ENCODE measurements around the gene NTRK2. TPM values are rescaled to one million over a fixed set of nuclear protein-coding genes. Genes with fewer than 3 reads are reported as not detected.

NTRK2 gene
- total and polyA plus RNA-seq, 4 donors: 0.26 to 1.4 (median 0.56) TPM

- DNase-seq (ENCODE audit: low spot score): no peak
- Histone ChIP-seq H3K27ac (ENCODE audit: low read depth in 1 of 2, low read length in 2 of 2) (no peak overlapping the region), H3K27me3 (ENCODE audit: control insufficient read depth in 4 of 4, insufficient read depth in 4 of 4, low read length in 3 of 4) (peaks cover 0 to 11% (median 3%) of the 10 kb centered on the region in 4 donors), H3K9me3 (ENCODE audit: control insufficient read depth in 4 of 4, low read length in 3 of 4) (no peaks in the 10 kb centered on the region), H3K36me3 (ENCODE audit: control insufficient read depth in 4 of 4, insufficient read depth in 3 of 4, low read depth in 1 of 4, low read length in 3 of 4) (no peaks in the 10 kb centered on the region), H3K4me1 (ENCODE audit: control insufficient read depth in 4 of 4, insufficient read depth in 4 of 4, low read length in 3 of 4) (no peaks in the 10 kb centered on the region), H3K4me3 (ENCODE audit: low read depth in 1 of 3, low read length in 3 of 3) (no peak overlapping the region), H3K9ac (ENCODE audit: low read depth in 1 of 2, low read length in 2 of 2) (no peak overlapping the region)
- TF ChIP-seq REST (IDR thresholded peaks at IDR 0.05) (no peak), FOXA1 (IDR thresholded peaks at IDR 0.05) (no peak), MAX (IDR thresholded peaks at IDR 0.05) (no peak), ATF3 (IDR thresholded peaks at IDR 0.05) (no peak), TAF1 (conservative IDR thresholded peaks at IDR 0.05) (no peak), RAD21 (IDR thresholded peaks at IDR 0.05) (no peak)
- 41% methylated on average over 9 of the region's 9 CpGs for WGBS
These were observed 369.5 kb downstream of the NTRK2 start for GRCh38 chr9:85038824-85039608.

GRCh38 chr9:85040146-85040545 is 370.6 kb downstream of the NTRK2 start:
- H3K27ac ChIP-seq (ENCODE audit: low read depth in 1 of 2, low read length in 2 of 2): no peak overlapping the region
- H3K4me1 ChIP-seq (ENCODE audit: control insufficient read depth in 4 of 4, insufficient read depth in 4 of 4, low read length in 3 of 4): no peaks in the 10 kb centered on the region
- H3K9me3 ChIP-seq (ENCODE audit: control insufficient read depth in 4 of 4, low read length in 3 of 4): no peaks in the 10 kb centered on the region
- 74% methylated on average over 7 of the region's 7 CpGs for WGBS
- H3K36me3 ChIP-seq (ENCODE audit: control insufficient read depth in 4 of 4, insufficient read depth in 3 of 4, low read depth in 1 of 4, low read length in 3 of 4): no peaks in the 10 kb centered on the region
- H3K9ac ChIP-seq (ENCODE audit: low read depth in 1 of 2, low read length in 2 of 2): no peak overlapping the region
- H3K4me3 ChIP-seq (ENCODE audit: low read depth in 1 of 3, low read length in 3 of 3): no peak overlapping the region
- DNase-seq (ENCODE audit: low spot score): no peak
- TF ChIP-seq JUND (IDR thresholded peaks at IDR 0.05): no peak
- TF ChIP-seq SP1 (IDR thresholded peaks at IDR 0.05): no peak
- TF ChIP-seq HNF4A (conservative IDR thresholded peaks at IDR 0.05): no peak
- no peak for TF ChIP-seq EGR1 (IDR thresholded peaks at IDR 0.05; ENCODE audit: low read depth in 2 of 2)
- no peak for TF ChIP-seq RAD21 (IDR thresholded peaks at IDR 0.05)
- TF ChIP-seq ATF3 (IDR thresholded peaks at IDR 0.05): no peak
- no peak for TF ChIP-seq RXRA (IDR thresholded peaks at IDR 0.05)
- peaks cover 0 to 11% (median 0%) of the 10 kb centered on the region in 4 donors for H3K27me3 ChIP-seq (ENCODE audit: control insufficient read depth in 4 of 4, insufficient read depth in 4 of 4, low read length in 3 of 4)

GRCh38 chr9:85040821-85041465 is 371.4 kb downstream of the NTRK2 start:
- TF ChIP-seq YY1 (IDR thresholded peaks at IDR 0.05): no peak
- TF ChIP-seq ATF3 (IDR thresholded peaks at IDR 0.05): no peak
- no peak for TF ChIP-seq NR2F2 (IDR thresholded peaks at IDR 0.05)
- no peak for TF ChIP-seq EGR1 (IDR thresholded peaks at IDR 0.05; ENCODE audit: low read depth in 2 of 2)
- no peak for TF ChIP-seq GABPA (IDR thresholded peaks at IDR 0.05 in 1 of 2, conservative IDR thresholded peaks at IDR 0.05 in 1 of 2)
- TF ChIP-seq REST (IDR thresholded peaks at IDR 0.05): no peak
- no peak for TF ChIP-seq JUND (IDR thresholded peaks at IDR 0.05)
- no peak for TF ChIP-seq MAX (IDR thresholded peaks at IDR 0.05)
- peaks cover 0 to 11% (median 0%) of the 10 kb centered on the region in 4 donors for H3K27me3 ChIP-seq (ENCODE audit: control insufficient read depth in 4 of 4, insufficient read depth in 4 of 4, low read length in 3 of 4)
- no peaks in the 10 kb centered on the region for H3K4me1 ChIP-seq (ENCODE audit: control insufficient read depth in 4 of 4, insufficient read depth in 4 of 4, low read length in 3 of 4)
- WGBS: 48% methylated on average over 16 of the region's 16 CpGs
- H3K9ac ChIP-seq (ENCODE audit: low read depth in 1 of 2, low read length in 2 of 2): no peak overlapping the region
- no peak for DNase-seq (ENCODE audit: low spot score)
- H3K9me3 ChIP-seq (ENCODE audit: control insufficient read depth in 4 of 4, low read length in 3 of 4): no peaks in the 10 kb centered on the region
- no peak overlapping the region for H3K4me3 ChIP-seq (ENCODE audit: low read depth in 1 of 3, low read length in 3 of 3)
- no peaks in the 10 kb centered on the region for H3K36me3 ChIP-seq (ENCODE audit: control insufficient read depth in 4 of 4, insufficient read depth in 3 of 4, low read depth in 1 of 4, low read length in 3 of 4)
- no peak overlapping the region for H3K27ac ChIP-seq (ENCODE audit: low read depth in 1 of 2, low read length in 2 of 2)
